22Rv1 (cell line): Measurements from ENCODE around the gene CEP128.

Experiments used
- H3K27ac ChIP-seq: fragments of 450-650 bp; 2 replicates; pipeline ENCODE4 v1.5.1; 2017
- CTCF ChIP-seq: fragments of 450-650 bp; IDR thresholded peaks from 2 replicates; pipeline ENCODE4 v1.5.1; 2017; ENCODE audit warnings: mild to moderate bottlenecking
- ZFX ChIP-seq: fragments of 450-650 bp; IDR thresholded peaks from 2 replicates; pipeline ENCODE4 v1.6.1; 2017; ENCODE audit warnings: antibody characterized with exemption, borderline replicate concordance

CEP128 gene

GRCh38 chr14:80658155-80658554 is 283.4 kb downstream of the CEP128 start:
- no peak overlapping the region for H3K27ac ChIP-seq
- TF ChIP-seq CTCF (no peak), ZFX (no peak)

GRCh38 chr14:80653956-80654355 is 287.6 kb downstream of the CEP128 start:
- H3K27ac ChIP-seq: no peak overlapping the region
- TF ChIP-seq CTCF (no peak), ZFX (no peak)

- TF ChIP-seq ZFX (no peak), CTCF (no peak)
- no peak overlapping the region for H3K27ac ChIP-seq
Observed at GRCh38 chr14:80645667-80646413, 295.7 kb downstream of the CEP128 start.

GRCh38 chr14:80644826-80645225 is 296.7 kb downstream of the CEP128 start:
- H3K27ac ChIP-seq: no peak overlapping the region
- no peak for TF ChIP-seq ZFX
- no peak for TF ChIP-seq CTCF

- H3K27ac ChIP-seq: no peak overlapping the region
Observed at GRCh38 chr14:80638620-80639515, 302.7 kb downstream of the CEP128 start.

GRCh38 chr14:80637756-80638619 is 303.6 kb downstream of the CEP128 start:
- TF ChIP-seq ZFX (no peak), CTCF (no peak)

More at GRCh38 chr14:80638620-80639515, 302.7 kb downstream of the CEP128 start:
- TF ChIP-seq CTCF (no peak), ZFX (no peak)

More at GRCh38 chr14:80637756-80638619, 303.6 kb downstream of the CEP128 start:
- no peak overlapping the region for H3K27ac ChIP-seq
